Heart left ventricle (tissue), 16 donors: Measurements from ENCODE around the gene ZNF101. TPM values are rescaled to one million over a fixed set of nuclear protein-coding genes. Genes with fewer than 3 reads are reported as not detected.
A peak's percentile ranks its signal among the peaks of the same experiment; 100 is the strongest.

ENCODE experiments used
- ATAC-seq, 4 donors: fragments of 200-7000 bp; cut with Tn5 transposase; one replicate each; pipeline ENCODE4 v1.9.1; 2020 to 2022; ENCODE audit warnings: moderate library complexity in 4 of 4, mild to moderate bottlenecking in 3 of 4, moderate number of reproducible peaks in 1 of 4
- DNase-seq, 5 donors: peaks; one replicate each; pipeline ENCODE4 v3.0.0-alpha.2; 2020
- H3K27ac ChIP-seq, 12 donors: fragments of 200-600 bp; sonication (generic) in 4 of 12; one replicate each; pipeline versions ENCODE4 v1.5.0 to v1.8.0; 2016 to 2022; ENCODE audit warnings: mild to moderate bottlenecking in 2 of 12
- H3K27me3 ChIP-seq, 9 donors: fragments of 200-600 bp; sonication (generic) in 2 of 9; one replicate each; pipeline versions ENCODE4 v1.5.1 to v1.8.0; 2016 to 2022; ENCODE audit warnings: mild to moderate bottlenecking in 3 of 9
- H3K36me3 ChIP-seq, 9 donors: fragments of 200-600 bp; sonication (generic) in 2 of 9; one replicate each; pipeline versions ENCODE4 v1.5.0 to v1.8.0; 2018 to 2022; ENCODE audit warnings: mild to moderate bottlenecking in 2 of 9
- H3K4me1 ChIP-seq, 12 donors: fragments of 200-600 bp; sonication (generic) in 4 of 12; one replicate each; pipeline versions ENCODE4 v1.5.0 to v1.8.0; 2016 to 2022; ENCODE audit warnings: mild to moderate bottlenecking in 3 of 12
- H3K4me3 ChIP-seq, 12 donors: fragments of 200-600 bp; sonication (generic) in 4 of 12; one replicate each; pipeline versions ENCODE4 v1.5.0 to v1.8.0; 2017 to 2022; ENCODE audit warnings: mild to moderate bottlenecking in 9 of 12, moderate library complexity in 4 of 12
- H3K9me3 ChIP-seq, 12 donors: fragments of 200-600 bp; sonication (generic) in 4 of 12; one replicate each; pipeline versions ENCODE4 v1.5.0 to v1.8.0; 2016 to 2022; ENCODE audit warnings: mild to moderate bottlenecking in 1 of 12
- CTCF ChIP-seq, 12 donors: fragments of 200-600 bp; sonication (generic) in 4 of 12; IDR thresholded peaks; one replicate each; pipeline versions ENCODE4 v1.5.0 to v1.8.0; 2018 to 2022; ENCODE audit warnings: antibody characterized with exemption in 12 of 12, mild to moderate bottlenecking in 5 of 12
- POLR2A ChIP-seq, 2 donors: fragments of 450-650 bp; IDR thresholded peaks; one replicate each; pipeline ENCODE4 v1.6.1; 2017; ENCODE audit warnings: antibody characterized with exemption in 2 of 2, mild to moderate bottlenecking in 2 of 2, moderate library complexity in 2 of 2
- WGBS, 4 donors: extraction: QIAGEN DNeasy Blood & Tissue Kit in 2 of 4; methylation state at CpG; one replicate each; pipeline versions ENCODE4 v1.1.5 to v1.1.7; 2013 to 2018; 5-methylcytosine and 5-hydroxymethylcytosine counted together
- intact Hi-C, 10 donors: fragments of 100-400 bp; cut with DNase I; formaldehyde crosslinking; loops; one replicate each; pipeline versions ENCODE4 v1.11.1 to v1.14.2; 2022
- polyA plus RNA-seq, 2 donors: library from polyadenylated mRNA; stranded (reverse); fragments of 200-250 nt; gene quantifications; one replicate each; pipeline ENCODE4 v1.2.3, GENCODE V29; 2013
- total RNA-seq, 9 donors: library from RNA; depleted of rRNA in 2 of 9; stranded (reverse); fragments of >200 nt in 2 of 9; fragmentation: NEBNext Ultra II Directional in 3 of 9; extraction: Animal tissue kit (Norgen Biotek cat#: 25700) in 3 of 9; gene quantifications; one replicate each; pipeline versions ENCODE4 v1.1.0 to v1.2.4, GENCODE V29; 2016 to 2023
- donor health status: ischemic (EF 13 %, LVEDD 7.1; RV severe dilation, severe dysfunction).
- donor health status: healthy with polysubstance abuse.
- donor health status: DM: no; HTN: yes; CAD: no.
- donor health status: DM: no; HTN: no; CAD: no.
- donor health status: ischemic (EF 25% LVEDD 6.9; RV normal size, moderate dysfunction).
- donor health status: ischemic (EF 25% LVEDD 5.7; RV mildly dilated, moderate dysfunction).
- donor health status: healthy.
- donor health status: DM: yes; HTN: yes; CAD: no.
- donor health status: ischemic (EF 35%, LVEDD 5.7; RV mildly dilated, moderate dysfunction).
- donor health status: nonischemic (EF 11% LVEDD 7.7; RV severe dilation, severe dysfunction).
- donor health status: DM: yes; HTN: yes; CAD: no.
- donor health status: PGD.
- donor health status: ischemic (EF 29% LVEDD 5.4; RV normal size, mild dysfunction).
- donor health status: nonischemic (EF 23%, LVEDD 6.1; RV moderate dilation, normal function).

The ZNF101 gene
- total and polyA plus RNA-seq, 11 donors, result 1.5 to 6.8 (median 3.4) TPM

DNA sequence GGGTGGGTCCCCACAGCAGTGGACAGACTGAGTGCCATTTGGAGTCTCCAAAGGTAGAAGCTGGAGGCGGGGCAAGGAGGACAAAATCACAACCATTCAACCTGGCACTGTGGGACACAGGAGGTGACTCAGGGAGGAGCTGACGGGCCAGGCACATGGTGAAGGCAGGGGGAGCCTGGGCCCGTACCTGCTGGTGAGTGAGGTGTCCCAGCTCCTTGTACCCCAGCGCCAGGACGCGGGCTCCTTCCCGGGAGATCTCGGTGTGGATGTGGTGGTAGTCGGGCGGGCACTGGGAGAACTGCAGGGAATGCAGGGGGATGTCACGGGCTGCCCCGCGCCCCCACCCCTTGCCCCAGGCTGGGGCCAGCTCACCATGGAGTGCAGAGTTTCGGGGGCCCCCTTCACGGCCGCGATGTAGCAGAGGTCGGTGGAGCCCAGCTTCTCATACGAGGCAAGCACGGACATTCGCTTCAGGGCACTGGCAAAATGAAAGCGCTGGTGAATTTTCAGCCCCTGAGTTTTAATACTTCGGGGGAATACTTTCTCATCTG, 15.0 kb upstream of the ZNF101 start:
- Histone ChIP-seq H3K9me3 (no peaks in the 10 kb centered on the region), H3K27ac (no peak overlapping the region), H3K4me1 (peaks cover 0 to 10% (median 0%) of the 10 kb centered on the region in 12 donors), H3K4me3 (no peak overlapping the region), H3K36me3 (peaks cover 6 to 100% (median 99%) of the 10 kb centered on the region in 9 donors), H3K27me3 (no peaks in the 10 kb centered on the region)
- intact Hi-C loops, result no loop called here
- ATAC-seq, result no peak
- TF ChIP-seq POLR2A (IDR thresholded peaks at IDR 0.05) (no peak), CTCF (IDR thresholded peaks at IDR 0.05) (no peak)
- DNase-seq, result peak in 1 of 5 donors; percentile 18
- 94 to 97% (median 96%) methylated on average over 9 to 23 of the region's 23 CpGs for WGBS, 4 donors

DNA sequence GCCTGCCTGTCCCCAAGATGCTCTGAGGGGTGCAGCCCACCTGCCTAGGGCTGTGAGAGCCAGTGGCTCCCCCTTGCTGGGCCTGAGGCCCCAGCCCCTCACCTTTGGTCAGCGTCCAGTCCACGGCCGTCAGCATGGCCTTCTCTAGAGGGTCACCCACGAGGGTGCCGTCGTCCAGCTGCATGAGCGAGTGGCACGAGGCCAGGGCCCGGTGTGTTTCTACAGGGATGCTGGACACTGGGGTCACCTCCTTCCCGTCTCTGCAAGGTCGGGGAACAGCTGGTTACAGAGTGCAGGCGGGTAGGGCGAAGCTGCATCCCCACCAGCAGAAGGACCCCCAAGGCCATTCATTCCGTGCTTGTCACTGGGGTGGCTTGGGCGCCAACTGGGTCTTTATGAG, 14.2 kb upstream of the ZNF101 start:
- peaks cover 6 to 100% (median 99%) of the 10 kb centered on the region in 9 donors for H3K36me3 ChIP-seq
- no peak for TF ChIP-seq POLR2A (IDR thresholded peaks at IDR 0.05)
- no peak overlapping the region for H3K4me3 ChIP-seq
- H3K27ac ChIP-seq, result no peak overlapping the region
- ATAC-seq (no peak), DNase-seq (no peak)
- H3K27me3 ChIP-seq, result no peaks in the 10 kb centered on the region
- 89 to 96% (median 93%) methylated on average over 12 to 15 of the region's 15 CpGs for WGBS, 4 donors
- intact Hi-C loops, result no loop called here
- H3K9me3 ChIP-seq, result no peaks in the 10 kb centered on the region
- H3K4me1 ChIP-seq, result peaks cover 0 to 10% (median 0%) of the 10 kb centered on the region in 12 donors

DNA sequence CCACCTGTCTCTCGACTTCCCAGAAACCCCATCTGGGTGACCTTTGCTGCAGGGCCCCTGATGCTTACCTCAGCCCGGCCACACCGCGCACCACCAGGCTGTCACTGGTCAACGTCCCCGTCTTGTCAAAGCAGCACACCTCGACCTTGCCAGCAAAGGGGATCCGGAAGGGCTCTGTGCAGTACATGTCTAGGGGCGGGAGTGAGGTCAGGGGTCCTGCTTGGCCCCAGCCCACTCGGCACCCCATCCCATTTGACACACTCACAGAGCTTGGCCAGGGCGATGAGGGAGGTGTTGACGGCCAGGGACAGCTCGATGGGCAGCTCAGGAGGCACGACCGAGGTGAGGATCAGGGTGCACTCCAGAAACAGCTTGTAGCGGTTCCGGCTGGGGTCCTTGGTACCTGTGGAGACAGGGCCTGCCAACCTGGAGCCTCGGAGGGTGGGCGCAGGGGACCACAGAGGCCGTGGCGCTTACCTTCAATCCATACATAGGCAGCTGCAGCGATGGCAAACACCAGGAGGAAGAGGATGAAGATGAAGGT, 13.5 kb upstream of the ZNF101 start:
- Histone ChIP-seq H3K4me3 (no peak overlapping the region), H3K27ac (no peak overlapping the region), H3K36me3 (peaks cover 6 to 100% (median 97%) of the 10 kb centered on the region in 9 donors), H3K4me1 (peaks cover 0 to 10% (median 0%) of the 10 kb centered on the region in 12 donors), H3K27me3 (no peaks in the 10 kb centered on the region), H3K9me3 (no peaks in the 10 kb centered on the region)
- intact Hi-C loops, result no loop called here
- no peak for ATAC-seq
- WGBS, 4 donors, result 88 to 95% (median 94%) methylated on average over 13 to 22 of the region's 22 CpGs
- no peak for TF ChIP-seq POLR2A (IDR thresholded peaks at IDR 0.05)
- TF ChIP-seq CTCF (IDR thresholded peaks at IDR 0.05), result no peak
- DNase-seq, result no peak

DNA sequence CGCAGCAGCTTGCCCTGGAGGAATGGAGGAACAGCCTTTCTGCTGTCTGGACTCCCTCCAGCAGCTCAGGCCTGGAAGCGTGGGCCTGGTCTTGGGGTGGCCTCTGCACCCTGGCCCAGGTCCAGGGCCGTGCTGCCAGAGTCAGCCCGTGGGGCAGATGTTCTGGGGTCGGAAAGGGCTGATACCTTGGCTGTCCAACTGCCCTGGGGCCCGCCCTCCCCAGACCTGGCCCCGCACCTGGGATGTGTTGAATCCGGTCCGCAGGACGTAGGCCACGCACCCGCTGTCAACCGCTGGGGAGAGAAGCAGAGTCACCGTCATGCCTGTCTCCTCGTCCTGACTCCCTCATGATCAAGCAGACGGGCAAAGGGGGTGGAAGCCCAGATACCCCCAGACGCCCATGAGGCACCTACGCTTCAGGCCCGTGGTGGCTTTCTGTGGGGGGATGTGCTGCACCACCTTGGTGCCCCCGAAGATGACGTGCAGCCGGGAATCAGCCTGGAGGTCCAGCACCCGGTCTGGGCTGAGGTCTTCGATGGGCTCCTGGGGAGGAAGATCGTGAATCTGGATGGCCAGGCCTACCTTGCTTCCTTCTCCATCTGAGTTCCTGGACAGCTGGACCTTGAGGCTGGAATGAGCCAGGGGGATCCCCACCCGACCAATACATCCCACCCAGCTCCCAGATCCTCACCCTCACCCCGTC, 12.8 kb upstream of the ZNF101 start:
- H3K9me3 ChIP-seq, result no peaks in the 10 kb centered on the region
- intact Hi-C loops, result no loop called here
- ATAC-seq (no peak), DNase-seq (no peak)
- H3K4me3 ChIP-seq, result no peak overlapping the region
- 89 to 93% (median 93%) methylated on average over 20 to 27 of the region's 27 CpGs for WGBS, 4 donors
- no peak for TF ChIP-seq CTCF (IDR thresholded peaks at IDR 0.05)
- TF ChIP-seq POLR2A (IDR thresholded peaks at IDR 0.05), result no peak
- peaks cover 6 to 98% (median 90%) of the 10 kb centered on the region in 9 donors for H3K36me3 ChIP-seq
- no peaks in the 10 kb centered on the region for H3K27me3 ChIP-seq
- H3K27ac ChIP-seq, result no peak overlapping the region
- H3K4me1 ChIP-seq, result peaks cover 0 to 9% (median 0%) of the 10 kb centered on the region in 12 donors
